BJ (cell line): ENCODE data around the gene EXTL2. TPM values are rescaled to one million over a fixed set of nuclear protein-coding genes. Genes with fewer than 3 reads are reported as not detected.

Experiments used
- CTCF ChIA-PET: fragments of 350-600 bp; formaldehyde crosslinking; extraction: SDS; loops from one replicate; lab custom pipeline; 2021; ENCODE audit warnings: antibody characterized with exemption, inconsistent platforms; lab: Yijun Ruan, JAX
- POLR2A ChIA-PET: fragments of 300-600 bp; sonication (Branson Sonifier 250); formaldehyde crosslinking; extraction: SDS; loops from one replicate; lab custom pipeline; 2021; ENCODE audit warnings: antibody characterized with exemption; lab: Charles Lee
- DNase-seq: peaks from one replicate; pipeline ENCODE4 v3.0.0-alpha.2; 2011; ENCODE audit warnings: low read depth
- H3K27me3 ChIP-seq: 2 replicates; pipeline ENCODE4 v1.6.0; 2011; ENCODE audit warnings: low read length; ENCODE audit not compliant: control insufficient read depth, insufficient read depth
- H3K36me3 ChIP-seq: 2 replicates; pipeline ENCODE4 v1.5.1; 2011; ENCODE audit warnings: low read length; ENCODE audit not compliant: control insufficient read depth, insufficient read depth
- H3K4me3 ChIP-seq: 2 replicates; pipeline ENCODE4 v1.5.1; 2011; ENCODE audit warnings: low read depth, mild to moderate bottlenecking, control low read depth, low read length
- CTCF ChIP-seq: IDR thresholded peaks from 2 replicates; pipeline ENCODE4 v1.5.1; 2011; ENCODE audit warnings: low read depth, mild to moderate bottlenecking, control low read depth, inconsistent platforms, low read length, moderate library complexity; ENCODE audit not compliant: insufficient read depth
- polyA plus RNA-seq: library from polyadenylated mRNA; depleted of rRNA; stranded (reverse); fragments of >200 nt; gene quantifications from 2 replicates; pipeline ENCODE4 v1.2.3, GENCODE V29; 2011

The EXTL2 gene
- polyA plus RNA-seq, 1 experiment, result 13.7 TPM

- ChIA-PET CTCF (interaction anchor here (0.7 kb wide), 1 partner anchor 16 kb away, joined by 7 read pairs; no protein-coding TSS in a partner anchor), POLR2A (no interaction called here)
- no peak for TF ChIP-seq CTCF
- no peaks in the 10 kb centered on the region for H3K27me3 ChIP-seq
- H3K36me3 ChIP-seq, result peaks cover 3% of the 10 kb centered on the region; the same call in 1 of the 2 replicates
- DNase-seq, result no peak
- H3K4me3 ChIP-seq, result no peak overlapping the region
Measured at GRCh38 chr1:100904528-100904927, 9.9 kb upstream of the EXTL2 start.

- no peaks in the 10 kb centered on the region for H3K27me3 ChIP-seq
- ChIA-PET CTCF (interaction anchor here (0.7 kb wide), 1 partner anchor 17 kb away, joined by 7 read pairs; no protein-coding TSS in a partner anchor), POLR2A (no interaction called here)
- no peak for TF ChIP-seq CTCF
- no peak overlapping the region for H3K4me3 ChIP-seq
- no peak for DNase-seq
- peaks cover 2% of the 10 kb centered on the region; the same call in 1 of the 2 replicates for H3K36me3 ChIP-seq
Measured at GRCh38 chr1:100903777-100904176, 9.1 kb upstream of the EXTL2 start.

- TF ChIP-seq CTCF, result no peak
- ChIA-PET CTCF (no interaction called here), POLR2A (no interaction called here)
- no peak overlapping the region for H3K4me3 ChIP-seq
- no peak for DNase-seq
- H3K36me3 ChIP-seq, result peaks cover 2% of the 10 kb centered on the region; the same call in 1 of the 2 replicates
- no peaks in the 10 kb centered on the region for H3K27me3 ChIP-seq
Measured at GRCh38 chr1:100902365-100902764, 7.7 kb upstream of the EXTL2 start.

- TF ChIP-seq CTCF, result no peak
- Histone ChIP-seq H3K27me3 (no peaks in the 10 kb centered on the region), H3K4me3 (peak overlapping the region; percentile 75), H3K36me3 (no peaks in the 10 kb centered on the region; the same call in 1 of the 2 replicates)
- no peak for DNase-seq
- CTCF ChIA-PET, result interaction anchor here (0.6 to 1.1 kb wide), 4 partner anchors 10 to 1938 kb away, joined by 3 to 4 read pairs (median 3); no protein-coding TSS in a partner anchor
- POLR2A ChIA-PET, result no interaction called here
Measured at GRCh38 chr1:100896481-100896982, 1.9 kb upstream of the EXTL2 start.

- no peak for TF ChIP-seq CTCF
- ChIA-PET POLR2A (no interaction called here), CTCF (interaction anchor here (0.6 to 1.3 kb wide), 5 partner anchors 11 to 900 kb away, joined by 3 to 5 read pairs (median 3); no protein-coding TSS in a partner anchor)
- Histone ChIP-seq H3K27me3 (no peaks in the 10 kb centered on the region), H3K4me3 (peak within 1 kb of the TSS; percentile 75), H3K36me3 (no peaks in the 10 kb centered on the region; the same call in 1 of the 2 replicates)
- DNase-seq, result peak; percentile 39
Measured at GRCh38 chr1:100895540-100896480, 1.2 kb upstream of the EXTL2 start, which contains the start of gene SLC30A7. Gene SLC30A7 (plus strand): TSS chr1:100896090. CDS start chr1:100896263, 173 bp downstream.
